Stimulated activated CD4-positive, alpha-beta T cell treated with anti-CD3 and anti-CD28 coated beads, Interleukin-4, amount 100 ng/mL, for 24 hours (primary cell): ENCODE measurements around the gene IFIT1.
"Not testable (repeated sequence)": the region's sequence is repeated elsewhere in the genome, so short reads cannot be mapped to it uniquely, and the experiment has no call there.

Experiments
- DNase-seq: peaks from one replicate; pipeline ENCODE4 v3.0.0-alpha.2; 2020

IFIT1 gene

DNA sequence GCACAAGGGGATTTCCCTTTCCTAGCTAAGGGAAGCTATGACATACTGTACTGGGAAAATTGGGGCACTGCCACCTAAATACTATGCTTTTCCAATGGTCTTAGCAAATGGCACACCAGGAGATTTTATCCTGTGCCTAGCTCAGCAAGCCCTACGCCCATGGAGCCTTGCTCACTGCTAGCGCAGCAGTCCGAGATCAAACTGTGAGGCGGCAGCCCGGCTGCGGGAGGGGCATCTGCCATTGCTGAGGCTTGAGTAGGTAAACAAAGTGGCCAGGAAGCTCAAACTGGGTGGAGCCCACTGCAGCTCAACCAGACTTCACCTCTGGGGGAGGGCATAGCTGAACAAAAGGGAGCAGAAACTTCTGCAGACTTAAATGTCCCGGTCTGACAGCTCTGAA, 52.4 kb downstream of the IFIT1 start:
- not testable (repeated sequence) for DNase-seq

DNA sequence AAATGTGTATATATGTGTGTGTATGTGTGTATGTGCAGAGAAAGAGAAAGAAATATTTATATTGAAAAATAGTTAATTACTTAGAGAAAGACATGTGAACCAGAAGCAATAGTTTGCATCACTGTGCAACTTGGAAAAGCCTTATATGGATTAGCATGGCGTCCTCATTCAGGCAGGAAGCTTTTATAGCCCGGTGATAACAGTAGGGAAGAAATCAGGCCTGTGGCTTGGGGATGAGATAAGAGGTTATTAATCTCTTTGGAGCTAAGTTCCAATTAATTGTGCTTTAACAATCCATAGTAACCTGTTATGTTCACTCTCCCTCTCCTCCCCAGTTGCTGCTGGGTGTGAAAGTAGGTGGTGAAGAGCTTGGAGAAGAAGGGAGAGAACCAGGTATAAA, 58.5 kb downstream of the IFIT1 start:
- no peak for DNase-seq

DNA sequence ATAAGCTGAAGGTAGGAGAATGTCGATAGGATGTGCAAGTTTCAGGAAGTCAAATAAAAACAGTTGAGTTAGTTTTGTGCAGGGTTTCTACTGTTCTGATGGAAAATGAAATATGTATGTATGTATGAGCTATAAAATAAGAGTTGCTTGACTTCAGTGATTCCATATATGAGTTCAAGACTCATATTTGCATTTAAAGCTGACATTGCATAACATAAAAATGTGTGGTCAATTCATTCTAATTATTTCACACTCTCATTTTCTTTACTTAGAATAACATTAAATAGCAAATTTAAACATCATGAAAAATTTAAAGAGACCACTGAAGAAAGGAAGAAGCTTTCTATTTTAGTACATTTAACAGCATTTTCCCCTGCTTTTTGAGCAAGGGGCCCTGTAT, 59.8 kb downstream of the IFIT1 start:
- no peak for DNase-seq

DNA sequence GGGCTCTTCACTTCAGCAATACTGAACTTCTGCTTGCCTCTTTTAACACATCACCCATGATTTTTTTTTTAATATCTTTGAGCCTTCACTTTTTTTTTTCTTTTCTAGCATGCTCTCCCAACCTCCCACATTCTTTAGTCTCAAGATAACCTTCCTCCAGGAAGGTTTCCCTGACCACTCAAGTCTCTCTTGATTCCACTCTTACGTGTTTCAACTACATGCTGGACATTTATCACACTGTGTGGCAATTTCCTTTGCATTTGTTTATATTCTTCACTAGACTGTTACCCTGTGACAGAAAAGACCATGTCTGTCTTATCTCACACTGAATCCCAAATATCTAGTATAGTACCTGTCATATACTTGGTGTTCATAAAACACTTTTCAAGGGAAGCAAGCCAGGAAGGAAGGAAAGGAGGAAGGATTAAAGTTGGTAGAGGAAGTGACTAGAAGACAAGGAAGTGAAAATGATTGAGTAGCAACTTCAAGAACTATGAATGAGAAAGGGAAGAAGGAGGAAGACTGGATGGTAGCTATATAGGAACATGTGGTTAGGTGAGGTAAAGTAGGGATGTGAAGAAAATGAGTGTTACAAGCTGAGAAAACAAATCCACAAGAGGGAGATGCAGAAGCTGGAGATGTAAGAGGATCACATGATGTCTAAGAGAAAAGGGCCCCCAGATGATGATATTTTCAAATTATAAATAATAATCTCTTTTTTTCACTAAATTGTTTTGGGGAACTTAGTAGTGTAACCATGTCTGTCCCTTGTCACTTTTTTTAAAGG, 62.3 kb downstream of the IFIT1 start:
- no peak for DNase-seq
